Heart left ventricle (tissue), 13 donors: ENCODE data around the gene CWC22.

Experiments
- CTCF ChIP-seq, 12 donors: fragments of 200-600 bp; sonication (generic) in 4 of 12; IDR thresholded peaks; one replicate each; pipeline versions ENCODE4 v1.5.0 to v1.8.0; 2018 to 2022; ENCODE audit warnings: antibody characterized with exemption in 12 of 12, mild to moderate bottlenecking in 5 of 12
- POLR2A ChIP-seq, 2 donors: fragments of 450-650 bp; IDR thresholded peaks; one replicate each; pipeline ENCODE4 v1.6.1; 2017; ENCODE audit warnings: antibody characterized with exemption in 2 of 2, mild to moderate bottlenecking in 2 of 2, moderate library complexity in 2 of 2
- donor health status: ischemic (EF 13 %, LVEDD 7.1; RV severe dilation, severe dysfunction).
- donor health status: DM: no; HTN: yes; CAD: no.
- donor health status: DM: no; HTN: no; CAD: no.
- donor health status: ischemic (EF 25% LVEDD 6.9; RV normal size, moderate dysfunction).
- donor health status: ischemic (EF 25% LVEDD 5.7; RV mildly dilated, moderate dysfunction).
- donor health status: ischemic (EF 35%, LVEDD 5.7; RV mildly dilated, moderate dysfunction).
- donor health status: nonischemic (EF 11% LVEDD 7.7; RV severe dilation, severe dysfunction).
- donor health status: DM: yes; HTN: yes; CAD: no.
- donor health status: PGD.
- donor health status: ischemic (EF 29% LVEDD 5.4; RV normal size, mild dysfunction).
- donor health status: nonischemic (EF 23%, LVEDD 6.1; RV moderate dilation, normal function).

- TF ChIP-seq POLR2A (IDR thresholded peaks at IDR 0.05), result no peak
- TF ChIP-seq CTCF (IDR thresholded peaks at IDR 0.05), result no peak
Observed at GRCh38 chr2:180016937-180017336, 9.8 kb upstream of the CWC22 start.
